Loucy (cell line): ENCODE results near the gene NCK1.
"Not testable (repeated sequence)": the region's sequence is repeated elsewhere in the genome, so short reads cannot be mapped to it uniquely, and the experiment has no call there.

ENCODE experiments used
- H2AFZ ChIP-seq: fragments of 200-600 bp; sonication (generic); 2 replicates; pipeline ENCODE4 v1.6.0; 2016; ENCODE audit warnings: antibody characterized with exemption, mild to moderate bottlenecking, low read length, moderate library complexity
- H3F3A ChIP-seq: fragments of 200-600 bp; 2 replicates; pipeline ENCODE4 v1.6.0; 2016; ENCODE audit warnings: antibody characterized with exemption, low read depth, mild to moderate bottlenecking
- H3K27me3 ChIP-seq: fragments of 200-600 bp; sonication (generic); 2 replicates; pipeline ENCODE4 v1.6.1; 2014; ENCODE audit warnings: low read length, mild to moderate bottlenecking; ENCODE audit not compliant: insufficient read depth, poor library complexity, severe bottlenecking
- H3K36me3 ChIP-seq: fragments of 200-600 bp; sonication (generic); 2 replicates; pipeline ENCODE4 v1.6.1; 2016; ENCODE audit warnings: low read length; ENCODE audit not compliant: insufficient read depth
- H3K4me1 ChIP-seq: fragments of 200-600 bp; sonication (generic); 2 replicates; pipeline ENCODE4 v1.5.1; 2014; ENCODE audit warnings: low read length, mild to moderate bottlenecking; ENCODE audit not compliant: insufficient read depth, poor library complexity, severe bottlenecking
- H3K4me2 ChIP-seq: fragments of 200-600 bp; sonication (generic); 2 replicates; pipeline ENCODE4 v1.6.0; 2014; ENCODE audit warnings: antibody characterized with exemption, low read length, low read depth, mild to moderate bottlenecking; ENCODE audit not compliant: poor library complexity, severe bottlenecking
- H3K4me3 ChIP-seq: fragments of 200-600 bp; sonication (generic); 2 replicates; pipeline ENCODE4 v1.5.1; 2014; ENCODE audit warnings: low read length, mild to moderate bottlenecking, mixed read lengths; ENCODE audit not compliant: poor library complexity, severe bottlenecking
- H3K79me2 ChIP-seq: fragments of 200-600 bp; sonication (generic); 2 replicates; pipeline ENCODE4 v1.6.1; 2014; ENCODE audit warnings: low read length; ENCODE audit not compliant: insufficient read depth
- H3K9ac ChIP-seq: fragments of 200-600 bp; sonication (generic); 2 replicates; pipeline ENCODE4 v1.6.0; 2014; ENCODE audit warnings: mild to moderate bottlenecking, low read depth, low read length, moderate library complexity; ENCODE audit not compliant: poor library complexity, severe bottlenecking
- H3K9me2 ChIP-seq: fragments of 200-600 bp; sonication (generic); replicated peaks from 2 replicates; pipeline ENCODE4 v1.6.1; 2016; ENCODE audit warnings: low read depth, low read length, mixed read lengths
- H3K9me3 ChIP-seq: fragments of 200-600 bp; sonication (generic); 2 replicates; pipeline ENCODE4 v1.6.1; 2014; ENCODE audit warnings: mild to moderate bottlenecking, antibody characterized with exemption, low read length, low read depth; ENCODE audit not compliant: insufficient read depth
- H4K20me1 ChIP-seq: fragments of 200-600 bp; sonication (generic); 2 replicates; pipeline ENCODE4 v1.6.0; 2014; ENCODE audit warnings: antibody characterized with exemption, low read length, mild to moderate bottlenecking; ENCODE audit not compliant: insufficient read depth, poor library complexity, severe bottlenecking
- CTCF ChIP-seq: fragments of 200-600 bp; sonication (generic); conservative IDR thresholded peaks from 2 replicates; pipeline ENCODE4 v1.5.1; 2014; ENCODE audit warnings: mild to moderate bottlenecking, antibody characterized with exemption, low read length
- EZH2phosphoT487 ChIP-seq: fragments of 200-600 bp; IDR thresholded peaks from 2 replicates; pipeline ENCODE4 v1.6.1; 2018; ENCODE audit warnings: antibody characterized with exemption, mild to moderate bottlenecking, moderate library complexity, borderline replicate concordance

Gene NCK1

GRCh38 chr3:136898549-136898948 lies 36.5 kb downstream of the NCK1 start:
- Histone ChIP-seq H3F3A (no peaks in the 10 kb centered on the region; the same call in 1 of the 2 replicates), H3K9me3 (peaks cover under 1% of the 10 kb centered on the region; the same call in 1 of the 2 replicates), H2AFZ (no peak overlapping the region), H3K79me2 (peaks cover 100% of the 10 kb centered on the region), H4K20me1 (peaks cover 71% of the 10 kb centered on the region), H3K36me3 (peaks cover 22% of the 10 kb centered on the region; the same call in 1 of the 2 replicates), H3K9me2 (no peaks in the 10 kb centered on the region), H3K4me1 (peaks cover 46% of the 10 kb centered on the region), H3K9ac (no peak overlapping the region), H3K27me3 (no peaks in the 10 kb centered on the region), H3K4me2 (no peak overlapping the region), H3K4me3 (no peak overlapping the region)
- TF ChIP-seq EZH2phosphoT487, result no peak

GRCh38 chr3:136898954-136899353 lies 36.9 kb downstream of the NCK1 start:
- Histone ChIP-seq H3K9me3 (peaks cover 5% of the 10 kb centered on the region; the same call in 1 of the 2 replicates), H3K9me2 (no peaks in the 10 kb centered on the region), H3K27me3 (no peaks in the 10 kb centered on the region), H3K4me2 (no peak overlapping the region), H3K4me3 (no peak overlapping the region), H3K9ac (no peak overlapping the region), H3F3A (no peaks in the 10 kb centered on the region; the same call in 1 of the 2 replicates), H4K20me1 (peaks cover 67% of the 10 kb centered on the region), H3K4me1 (peaks cover 42% of the 10 kb centered on the region), H3K79me2 (peaks cover 100% of the 10 kb centered on the region), H3K36me3 (peaks cover 22% of the 10 kb centered on the region; the same call in 1 of the 2 replicates), H2AFZ (no peak overlapping the region)
- TF ChIP-seq CTCF, result no peak
- TF ChIP-seq EZH2phosphoT487, result no peak

GRCh38 chr3:136899622-136900158 lies 37.7 kb downstream of the NCK1 start:
- Histone ChIP-seq H4K20me1 (peaks cover 60% of the 10 kb centered on the region), H3K9me2 (no peaks in the 10 kb centered on the region), H3K27me3 (no peaks in the 10 kb centered on the region), H3K4me1 (peaks cover 36% of the 10 kb centered on the region), H2AFZ (no peak overlapping the region), H3K4me3 (no peak overlapping the region), H3K79me2 (peaks cover 100% of the 10 kb centered on the region), H3F3A (no peaks in the 10 kb centered on the region; the same call in 1 of the 2 replicates), H3K4me2 (no peak overlapping the region), H3K9me3 (peaks cover 11% of the 10 kb centered on the region; the same call in 1 of the 2 replicates), H3K36me3 (peaks cover 27% of the 10 kb centered on the region; the same call in 1 of the 2 replicates), H3K9ac (no peak overlapping the region)
- no peak for TF ChIP-seq CTCF
- no peak for TF ChIP-seq EZH2phosphoT487

- H3K79me2 ChIP-seq, result peaks cover 100% of the 10 kb centered on the region
- H3K4me2 ChIP-seq, result not testable (repeated sequence)
Observed at GRCh38 chr3:136900694-136901093, 38.7 kb downstream of the NCK1 start.

More at GRCh38 chr3:136900694-136901093, 38.7 kb downstream of the NCK1 start:
- not testable (repeated sequence) for H2AFZ ChIP-seq, H3K9me2 ChIP-seq, H3K27me3 ChIP-seq, H3F3A ChIP-seq, H3K4me3 ChIP-seq, H3K9ac ChIP-seq
- peaks cover 35% of the 10 kb centered on the region; the same call in 1 of the 2 replicates for H3K36me3 ChIP-seq
- peaks cover 64% of the 10 kb centered on the region for H4K20me1 ChIP-seq
- H3K4me1 ChIP-seq, result peaks cover 37% of the 10 kb centered on the region
- peaks cover 17% of the 10 kb centered on the region; the same call in 1 of the 2 replicates for H3K9me3 ChIP-seq
